ENCODE data around the gene MYOM1.

Gene MYOM1

GRCh38 chr18:3217948-3218647 is 1.7 kb downstream of the MYOM1 start:
- H3F3A ChIP-seq (ENCODE audit: control insufficient read depth, insufficient read depth): no peaks in the 10 kb centered on the region
- no peaks in the 10 kb centered on the region for H3K9me3 ChIP-seq (ENCODE audit: control insufficient read depth, insufficient read depth, low read length)
- no peaks in the 10 kb centered on the region for H3K36me3 ChIP-seq (ENCODE audit: control insufficient read depth, low read length)
- H3K4me1 ChIP-seq (ENCODE audit: control insufficient read depth, low read length): peaks cover 7% of the 10 kb centered on the region
- no peak overlapping the region for H3K4me3 ChIP-seq (ENCODE audit: low read length)
- no peaks in the 10 kb centered on the region for H3K27me3 ChIP-seq (ENCODE audit: control insufficient read depth, low read length)
- no peaks in the 10 kb centered on the region for H3K9me2 ChIP-seq (replicated peaks; ENCODE audit: control insufficient read depth, low read length)
- no peaks in the 10 kb centered on the region for H4K20me1 ChIP-seq (ENCODE audit: control insufficient read depth, insufficient read depth, low read depth, low read length)
- no peak overlapping the region for H3K4me2 ChIP-seq (ENCODE audit: low read length)
- H3K27ac ChIP-seq (ENCODE audit: low read depth, low read length): no peak overlapping the region
- no peak for TF ChIP-seq EZH2phosphoT487 (IDR thresholded peaks at IDR 0.05; ENCODE audit: borderline replicate concordance, low read length)
- TF ChIP-seq, protein P1, sequence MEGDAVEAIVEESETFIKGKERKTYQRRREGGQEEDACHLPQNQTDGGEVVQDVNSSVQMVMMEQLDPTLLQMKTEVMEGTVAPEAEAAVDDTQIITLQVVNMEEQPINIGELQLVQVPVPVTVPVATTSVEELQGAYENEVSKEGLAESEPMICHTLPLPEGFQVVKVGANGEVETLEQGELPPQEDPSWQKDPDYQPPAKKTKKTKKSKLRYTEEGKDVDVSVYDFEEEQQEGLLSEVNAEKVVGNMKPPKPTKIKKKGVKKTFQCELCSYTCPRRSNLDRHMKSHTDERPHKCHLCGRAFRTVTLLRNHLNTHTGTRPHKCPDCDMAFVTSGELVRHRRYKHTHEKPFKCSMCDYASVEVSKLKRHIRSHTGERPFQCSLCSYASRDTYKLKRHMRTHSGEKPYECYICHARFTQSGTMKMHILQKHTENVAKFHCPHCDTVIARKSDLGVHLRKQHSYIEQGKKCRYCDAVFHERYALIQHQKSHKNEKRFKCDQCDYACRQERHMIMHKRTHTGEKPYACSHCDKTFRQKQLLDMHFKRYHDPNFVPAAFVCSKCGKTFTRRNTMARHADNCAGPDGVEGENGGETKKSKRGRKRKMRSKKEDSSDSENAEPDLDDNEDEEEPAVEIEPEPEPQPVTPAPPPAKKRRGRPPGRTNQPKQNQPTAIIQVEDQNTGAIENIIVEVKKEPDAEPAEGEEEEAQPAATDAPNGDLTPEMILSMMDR (IDR thresholded peaks at IDR 0.05; ENCODE audit: low read depth, low read length, poor library complexity, severe bottlenecking): no peak
- H3K79me2 ChIP-seq (ENCODE audit: control insufficient read depth, low read length): no peaks in the 10 kb centered on the region

DNA sequence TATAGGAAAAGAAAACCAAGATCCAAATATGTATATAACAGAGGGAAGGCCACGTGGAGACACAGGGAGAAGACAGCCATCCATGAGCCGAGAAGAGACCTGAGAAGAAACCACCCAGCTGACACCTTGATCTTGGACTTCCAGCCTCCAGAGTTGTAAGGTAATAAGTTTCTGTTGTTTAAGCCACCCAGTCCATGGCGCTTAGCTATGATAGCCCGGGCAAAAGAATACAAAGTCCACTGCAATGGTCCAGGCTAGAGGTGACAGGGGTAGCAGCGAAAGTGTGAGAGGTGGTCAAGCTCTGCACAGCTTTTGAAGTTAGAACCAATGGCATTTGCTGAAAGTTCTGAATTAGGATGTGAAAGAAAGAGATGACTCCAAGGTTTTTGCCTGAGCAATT is 2.8 kb downstream of the MYOM1 start:
- H3K4me3 ChIP-seq (ENCODE audit: low read length): no peak overlapping the region
- no peaks in the 10 kb centered on the region for H3K36me3 ChIP-seq (ENCODE audit: control insufficient read depth, low read length)
- H3K27ac ChIP-seq (ENCODE audit: low read depth, low read length): no peak overlapping the region
- no peaks in the 10 kb centered on the region for H4K20me1 ChIP-seq (ENCODE audit: control insufficient read depth, insufficient read depth, low read depth, low read length)
- TF ChIP-seq, protein P1 (IDR thresholded peaks at IDR 0.05; ENCODE audit: low read depth, low read length, poor library complexity, severe bottlenecking): no peak
- TF ChIP-seq EZH2phosphoT487 (IDR thresholded peaks at IDR 0.05; ENCODE audit: borderline replicate concordance, low read length): no peak
- no peaks in the 10 kb centered on the region for H3K79me2 ChIP-seq (ENCODE audit: control insufficient read depth, low read length)
- no peaks in the 10 kb centered on the region for H3K9me2 ChIP-seq (replicated peaks; ENCODE audit: control insufficient read depth, low read length)
- no peak overlapping the region for H3K4me2 ChIP-seq (ENCODE audit: low read length)
- H3K27me3 ChIP-seq (ENCODE audit: control insufficient read depth, low read length): no peaks in the 10 kb centered on the region
- H3K4me1 ChIP-seq (ENCODE audit: control insufficient read depth, low read length): peaks cover 12% of the 10 kb centered on the region
- no peaks in the 10 kb centered on the region for H3F3A ChIP-seq (ENCODE audit: control insufficient read depth, insufficient read depth)
- no peaks in the 10 kb centered on the region for H3K9me3 ChIP-seq (ENCODE audit: control insufficient read depth, insufficient read depth, low read length)

DNA sequence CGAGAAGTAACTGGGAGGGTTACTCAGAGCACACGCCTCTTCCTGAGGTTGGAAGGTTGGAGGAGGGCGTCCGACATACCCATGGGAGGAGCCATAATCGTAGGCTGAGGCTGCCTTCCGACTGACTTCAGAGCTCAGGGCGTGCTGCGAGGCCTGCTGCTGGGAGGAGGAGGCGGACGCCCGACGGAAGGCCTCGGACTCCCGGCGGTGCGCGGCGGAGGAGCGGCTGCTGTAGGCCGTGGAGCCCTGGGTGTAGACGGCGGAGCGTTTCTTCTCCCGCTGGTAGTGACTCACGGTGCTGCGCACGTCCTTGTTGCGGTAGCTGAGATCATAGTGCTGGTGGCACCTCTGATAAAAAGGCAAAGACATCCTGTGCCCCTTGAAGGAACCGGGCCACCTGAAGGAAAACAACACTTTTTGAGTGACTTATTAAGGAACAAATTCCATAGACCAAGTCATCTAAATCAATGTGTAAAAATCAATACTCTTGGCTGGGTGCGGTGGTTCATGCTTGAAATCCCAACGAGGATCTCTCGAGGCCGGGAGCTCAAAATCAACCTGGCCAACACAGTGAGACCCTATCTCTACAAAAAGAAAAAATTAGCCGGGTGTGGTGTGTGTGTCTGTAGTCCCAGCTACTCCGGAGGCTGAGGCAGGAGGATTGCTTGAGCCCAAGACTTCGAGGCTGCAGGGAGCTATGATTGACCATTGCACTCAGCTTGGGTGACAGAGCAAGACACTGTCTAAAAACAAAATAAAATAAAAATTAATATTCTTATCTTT is 4.7 kb downstream of the MYOM1 start:
- TF ChIP-seq, protein P1 (IDR thresholded peaks at IDR 0.05; ENCODE audit: low read depth, low read length, poor library complexity, severe bottlenecking): no peak
- TF ChIP-seq EZH2phosphoT487 (IDR thresholded peaks at IDR 0.05; ENCODE audit: borderline replicate concordance, low read length): no peak
- no peaks in the 10 kb centered on the region for H3K9me2 ChIP-seq (replicated peaks; ENCODE audit: control insufficient read depth, low read length)
- H3K36me3 ChIP-seq (ENCODE audit: control insufficient read depth, low read length): no peaks in the 10 kb centered on the region
- H4K20me1 ChIP-seq (ENCODE audit: control insufficient read depth, insufficient read depth, low read depth, low read length): no peaks in the 10 kb centered on the region
- no peaks in the 10 kb centered on the region for H3F3A ChIP-seq (ENCODE audit: control insufficient read depth, insufficient read depth)
- H3K27ac ChIP-seq (ENCODE audit: low read depth, low read length): no peak overlapping the region
- H3K4me3 ChIP-seq (ENCODE audit: low read length): no peak overlapping the region
- H3K4me1 ChIP-seq (ENCODE audit: control insufficient read depth, low read length): peaks cover 17% of the 10 kb centered on the region
- no peaks in the 10 kb centered on the region for H3K27me3 ChIP-seq (ENCODE audit: control insufficient read depth, low read length)
- no peaks in the 10 kb centered on the region for H3K9me3 ChIP-seq (ENCODE audit: control insufficient read depth, insufficient read depth, low read length)
- H3K4me2 ChIP-seq (ENCODE audit: low read length): no peak overlapping the region
- H3K79me2 ChIP-seq (ENCODE audit: control insufficient read depth, low read length): no peaks in the 10 kb centered on the region

All from DOHH2 (cell line).